Type B pancreatic cell (in vitro differentiated cells): ENCODE results near the gene NRIP2. TPM values are rescaled to one million over a fixed set of nuclear protein-coding genes. Genes with fewer than 3 reads are reported as not detected.

Experiments
- DNase-seq: peaks from one replicate; pipeline ENCODE4 v3.0.0; 2021; ENCODE audit warnings: mixed read lengths; ENCODE audit not compliant: unreplicated experiment; ENCODE audit errors: extremely low spot score
- H3K27ac Mint-ChIP-seq: 2 replicates; pipeline ENCODE4 v1.8.0; 2021; ENCODE audit warnings: mild to moderate bottlenecking, mixed read lengths
- H3K27me3 Mint-ChIP-seq: 2 replicates; pipeline ENCODE4 v1.8.0; 2021; ENCODE audit warnings: mixed read lengths
- H3K36me3 Mint-ChIP-seq: 2 replicates; pipeline ENCODE4 v1.8.0; 2021; ENCODE audit warnings: mixed read lengths
- H3K4me1 Mint-ChIP-seq: one replicate; pipeline ENCODE4 v1.8.0; 2021; ENCODE audit warnings: mixed read lengths; ENCODE audit not compliant: unreplicated experiment
- H3K4me3 Mint-ChIP-seq: 2 replicates; pipeline ENCODE4 v1.8.0; 2021; ENCODE audit warnings: mild to moderate bottlenecking, mixed read lengths
- H3K9me3 Mint-ChIP-seq: 2 replicates; pipeline ENCODE4 v1.8.0; 2021; ENCODE audit warnings: mixed read lengths
- CTCF ChIP-seq: fragments of 200-600 bp; sonication (generic); conservative IDR thresholded peaks from 2 replicates; pipeline ENCODE4 v1.5.0; 2021; ENCODE audit warnings: antibody characterized with exemption, mild to moderate bottlenecking
- total RNA-seq: library from RNA; stranded (reverse); gene quantifications from 2 replicates; pipeline ENCODE4 v1.2.1, GENCODE V29; 2021; ENCODE audit warnings: low replicate concordance

Gene NRIP2
- total RNA-seq, 1 donor from 2014 or later: 1.2 TPM

- TF ChIP-seq CTCF: no peak
- Mint-ChIP-seq H3K36me3 (peaks cover 24% of the 10 kb centered on the region), H3K9me3 (no peaks in the 10 kb centered on the region), H3K4me3 (no peak overlapping the region), H3K4me1 (peaks cover 10% of the 10 kb centered on the region), H3K27ac (no peak overlapping the region), H3K27me3 (no peaks in the 10 kb centered on the region)
- no peak for DNase-seq
These were observed 24.1 kb upstream of the NRIP2 start for GRCh38 chr12:2858944-2859421.

GRCh38 chr12:2858334-2858733 lies 23.5 kb upstream of the NRIP2 start:
- no peaks in the 10 kb centered on the region for H3K9me3 Mint-ChIP-seq
- peaks cover 25% of the 10 kb centered on the region for H3K36me3 Mint-ChIP-seq
- H3K4me3 Mint-ChIP-seq: no peak overlapping the region
- no peaks in the 10 kb centered on the region for H3K27me3 Mint-ChIP-seq
- H3K27ac Mint-ChIP-seq: no peak overlapping the region
- H3K4me1 Mint-ChIP-seq: peaks cover 14% of the 10 kb centered on the region
- TF ChIP-seq CTCF: no peak
- no peak for DNase-seq

GRCh38 chr12:2857576-2857975 lies 22.7 kb upstream of the NRIP2 start:
- Mint-ChIP-seq H3K9me3 (no peaks in the 10 kb centered on the region), H3K27ac (peak overlapping the region; percentile 61), H3K4me1 (peaks cover 14% of the 10 kb centered on the region), H3K36me3 (peaks cover 25% of the 10 kb centered on the region), H3K4me3 (no peak overlapping the region), H3K27me3 (no peaks in the 10 kb centered on the region)
- no peak for TF ChIP-seq CTCF
- DNase-seq: no peak

- H3K4me1 Mint-ChIP-seq: peaks cover 14% of the 10 kb centered on the region
- no peaks in the 10 kb centered on the region for H3K9me3 Mint-ChIP-seq
- no peak for DNase-seq
- no peak within 1 kb of the TSS for H3K4me3 Mint-ChIP-seq
- no peak for TF ChIP-seq CTCF
- H3K27ac Mint-ChIP-seq: peak within 1 kb of the TSS; percentile 61
- H3K36me3 Mint-ChIP-seq: peaks cover 22% of the 10 kb centered on the region
- H3K27me3 Mint-ChIP-seq: no peaks in the 10 kb centered on the region
These were observed 22.2 kb upstream of the NRIP2 start, which contains the start of gene TEX52 for GRCh38 chr12:2857021-2857431. Gene TEX52, minus strand, starts transcription at chr12:2857039. Its CDS starts 13 bp downstream, at chr12:2857026.

GRCh38 chr12:2856051-2856450 lies 21.2 kb upstream of the NRIP2 start:
- TF ChIP-seq CTCF: no peak
- peaks cover 16% of the 10 kb centered on the region for H3K36me3 Mint-ChIP-seq
- no peaks in the 10 kb centered on the region for H3K27me3 Mint-ChIP-seq
- H3K27ac Mint-ChIP-seq: no peak overlapping the region
- DNase-seq: no peak
- H3K4me3 Mint-ChIP-seq: no peak overlapping the region
- peaks cover 14% of the 10 kb centered on the region for H3K4me1 Mint-ChIP-seq
- H3K9me3 Mint-ChIP-seq: no peaks in the 10 kb centered on the region

GRCh38 chr12:2855546-2855945 lies 20.7 kb upstream of the NRIP2 start:
- Mint-ChIP-seq H3K27ac (no peak overlapping the region), H3K4me1 (peaks cover 14% of the 10 kb centered on the region), H3K9me3 (no peaks in the 10 kb centered on the region), H3K4me3 (no peak overlapping the region), H3K36me3 (peaks cover 16% of the 10 kb centered on the region), H3K27me3 (no peaks in the 10 kb centered on the region)
- no peak for DNase-seq
- TF ChIP-seq CTCF: no peak
